LNCAP (cell line): ENCODE measurements around the gene CSTPP1.

Source experiments
- TF ChIP-seq, protein P1 (sequence below): fragments of 450-650 bp; IDR thresholded peaks from 2 replicates; pipeline ENCODE4 v1.5.1; 2017; ENCODE audit warnings: mild to moderate bottlenecking

Gene CSTPP1

DNA sequence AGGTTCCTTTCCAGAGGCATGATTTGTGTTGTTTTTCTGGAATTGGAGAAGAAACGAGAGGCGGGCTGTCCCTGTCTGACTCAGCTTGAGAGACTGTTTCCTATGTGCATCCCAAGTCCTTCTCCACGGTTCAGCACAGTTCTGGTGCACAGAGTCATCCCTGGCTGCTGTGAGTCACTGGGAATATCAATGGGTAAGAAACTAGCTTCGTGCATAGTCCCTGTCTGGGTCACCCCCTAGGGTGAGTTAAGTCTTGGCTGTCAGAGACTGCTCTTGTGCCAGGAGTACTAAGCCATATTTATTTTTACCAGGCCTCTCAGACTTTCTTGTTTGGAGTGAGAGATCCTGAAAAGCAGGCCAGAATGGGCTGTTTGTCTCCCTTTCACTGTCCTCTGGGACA lies 15.8 kb upstream of the CSTPP1 start:
- TF ChIP-seq, protein P1, sequence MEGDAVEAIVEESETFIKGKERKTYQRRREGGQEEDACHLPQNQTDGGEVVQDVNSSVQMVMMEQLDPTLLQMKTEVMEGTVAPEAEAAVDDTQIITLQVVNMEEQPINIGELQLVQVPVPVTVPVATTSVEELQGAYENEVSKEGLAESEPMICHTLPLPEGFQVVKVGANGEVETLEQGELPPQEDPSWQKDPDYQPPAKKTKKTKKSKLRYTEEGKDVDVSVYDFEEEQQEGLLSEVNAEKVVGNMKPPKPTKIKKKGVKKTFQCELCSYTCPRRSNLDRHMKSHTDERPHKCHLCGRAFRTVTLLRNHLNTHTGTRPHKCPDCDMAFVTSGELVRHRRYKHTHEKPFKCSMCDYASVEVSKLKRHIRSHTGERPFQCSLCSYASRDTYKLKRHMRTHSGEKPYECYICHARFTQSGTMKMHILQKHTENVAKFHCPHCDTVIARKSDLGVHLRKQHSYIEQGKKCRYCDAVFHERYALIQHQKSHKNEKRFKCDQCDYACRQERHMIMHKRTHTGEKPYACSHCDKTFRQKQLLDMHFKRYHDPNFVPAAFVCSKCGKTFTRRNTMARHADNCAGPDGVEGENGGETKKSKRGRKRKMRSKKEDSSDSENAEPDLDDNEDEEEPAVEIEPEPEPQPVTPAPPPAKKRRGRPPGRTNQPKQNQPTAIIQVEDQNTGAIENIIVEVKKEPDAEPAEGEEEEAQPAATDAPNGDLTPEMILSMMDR = no peak

DNA sequence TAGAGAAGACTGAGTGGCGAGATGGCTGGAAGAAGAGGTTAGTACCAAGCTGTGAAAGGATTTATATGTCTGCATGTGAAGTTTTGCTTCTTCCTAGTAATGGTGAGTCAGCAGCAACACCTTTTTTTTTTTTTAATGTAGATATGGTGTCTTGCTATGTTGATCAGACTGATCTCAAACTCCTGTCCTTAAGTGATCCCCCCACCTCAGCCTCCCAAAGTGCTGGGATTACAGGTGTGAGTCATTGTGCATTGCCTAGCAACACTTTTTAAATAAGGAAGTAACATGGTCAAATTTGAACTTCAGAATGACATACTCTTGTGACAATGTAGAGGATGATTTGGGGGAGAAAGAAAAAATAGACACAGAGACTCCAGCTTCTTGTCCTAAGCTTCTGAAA lies 6.5 kb upstream of the CSTPP1 start:
- TF ChIP-seq, protein P1 = no peak

DNA sequence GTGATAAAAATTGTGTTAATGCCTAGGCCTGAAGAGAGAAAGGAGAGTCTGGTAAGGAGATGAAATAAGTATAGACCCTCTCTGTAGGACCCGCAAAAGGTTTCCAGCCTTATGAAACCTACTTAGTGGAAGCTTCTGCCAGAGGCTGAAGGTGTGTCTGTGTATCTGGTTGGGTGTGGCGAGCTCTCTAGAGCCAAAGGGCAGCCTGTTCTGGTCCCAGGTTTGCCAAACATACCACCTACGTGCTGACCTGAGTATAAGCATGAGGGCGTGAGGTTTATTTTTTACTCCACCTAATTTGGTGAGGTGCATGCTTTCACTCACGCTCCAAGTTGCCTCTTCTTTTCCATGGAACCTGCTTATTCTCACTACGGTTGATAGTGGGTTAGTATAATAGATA lies 5.6 kb downstream of the CSTPP1 start:
- TF ChIP-seq, protein P1 = no peak

DNA sequence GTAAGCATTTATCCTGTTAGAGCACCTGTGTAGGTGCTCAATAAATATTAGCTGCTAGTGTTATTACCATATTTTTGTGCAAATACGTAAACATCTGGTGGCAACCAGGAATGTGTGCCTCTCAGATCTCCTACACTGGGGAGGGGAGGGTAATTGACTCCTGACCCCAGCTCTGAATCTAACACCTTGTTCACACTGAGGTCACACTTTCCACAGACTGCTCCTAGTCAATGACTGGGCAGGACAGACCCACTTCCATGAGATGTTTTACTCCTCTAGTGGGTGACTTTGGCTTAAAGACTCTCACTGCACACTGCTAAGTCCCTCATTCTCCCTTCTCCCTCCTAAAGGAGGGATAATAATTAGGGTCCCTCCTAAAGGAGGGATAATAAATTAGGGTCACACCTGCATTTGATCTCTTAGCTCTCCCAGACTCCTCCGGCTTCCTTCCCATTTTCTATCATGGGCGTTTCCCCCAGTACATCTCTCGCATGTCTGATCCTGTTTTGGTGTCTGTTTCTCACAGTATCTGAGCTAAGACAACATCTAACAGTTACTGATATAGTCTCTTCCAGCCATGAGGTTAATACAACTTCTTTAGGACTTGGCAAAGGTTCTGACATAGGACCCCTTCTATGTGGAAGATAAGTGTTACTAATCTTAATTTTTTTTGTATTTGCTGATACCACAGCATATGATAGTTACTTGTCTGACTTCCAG lies 8.0 kb downstream of the CSTPP1 start:
- TF ChIP-seq, protein P1 = no peak

DNA sequence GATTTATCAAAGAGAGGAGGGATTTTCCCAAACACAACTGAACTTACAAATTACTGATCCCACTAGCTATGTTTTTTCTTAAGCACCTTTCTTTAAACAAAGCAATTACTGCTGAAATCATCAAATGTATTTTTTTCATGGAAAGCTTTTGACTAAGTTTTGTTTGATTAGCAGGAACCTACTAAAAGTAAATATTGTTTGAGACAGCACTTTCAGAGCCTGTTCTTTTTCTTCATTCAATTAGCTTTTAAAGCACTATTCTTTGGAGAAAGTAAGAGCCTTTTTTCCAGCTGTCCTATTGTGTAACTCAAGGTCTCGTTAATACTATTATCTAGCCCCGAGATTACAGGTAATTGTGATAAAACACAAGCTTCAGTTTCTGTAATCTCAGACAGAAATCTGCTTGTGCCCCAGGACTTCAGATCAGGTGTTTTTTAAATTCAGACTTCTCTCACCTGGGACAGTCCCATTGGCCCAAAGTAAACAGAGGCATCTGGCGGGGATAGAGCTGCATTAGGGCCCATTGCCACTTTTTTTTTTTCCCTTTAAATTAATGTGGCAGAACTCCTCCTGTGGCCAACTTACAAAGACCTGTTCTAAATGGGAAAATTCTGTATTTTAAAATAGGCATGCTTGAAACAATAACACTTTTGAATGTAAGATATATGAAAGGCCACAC lies 11.0 kb downstream of the CSTPP1 start:
- TF ChIP-seq, protein P1 = no peak

DNA sequence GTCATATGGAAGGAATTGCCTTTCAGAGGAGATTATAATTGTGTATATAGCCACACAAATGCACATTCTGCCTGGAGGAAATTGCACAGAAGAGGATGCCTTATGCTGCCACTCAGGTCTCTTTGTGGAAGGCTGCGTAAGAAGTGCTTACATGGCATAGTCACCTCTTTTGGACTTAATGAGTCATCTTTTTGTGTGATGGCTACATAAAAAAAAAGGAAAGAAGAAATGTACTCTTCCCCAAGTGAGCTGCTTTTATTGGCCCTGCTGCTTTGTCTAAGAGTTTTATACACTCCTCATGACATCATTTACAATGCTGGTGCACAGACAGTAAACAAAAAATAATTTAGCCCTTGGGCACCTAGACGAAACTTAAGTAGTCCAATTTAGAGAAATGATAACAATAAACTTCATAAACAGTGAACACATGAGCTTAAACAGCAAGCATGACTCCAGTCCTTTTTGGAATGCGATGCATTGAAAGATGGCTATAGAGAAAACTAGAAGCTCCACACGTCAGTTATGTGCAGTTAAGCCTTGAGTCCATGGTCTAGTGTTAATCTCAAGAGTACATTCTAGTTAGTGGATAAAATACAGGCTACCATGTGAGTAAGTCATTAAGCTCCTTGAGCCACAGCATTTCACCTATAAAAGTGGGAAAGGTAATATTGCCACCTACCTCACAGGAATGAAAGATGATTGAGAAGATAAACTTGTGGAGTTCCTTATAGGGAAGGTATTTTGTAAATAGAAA lies 12.0 kb downstream of the CSTPP1 start:
- TF ChIP-seq, protein P1 = no peak

DNA sequence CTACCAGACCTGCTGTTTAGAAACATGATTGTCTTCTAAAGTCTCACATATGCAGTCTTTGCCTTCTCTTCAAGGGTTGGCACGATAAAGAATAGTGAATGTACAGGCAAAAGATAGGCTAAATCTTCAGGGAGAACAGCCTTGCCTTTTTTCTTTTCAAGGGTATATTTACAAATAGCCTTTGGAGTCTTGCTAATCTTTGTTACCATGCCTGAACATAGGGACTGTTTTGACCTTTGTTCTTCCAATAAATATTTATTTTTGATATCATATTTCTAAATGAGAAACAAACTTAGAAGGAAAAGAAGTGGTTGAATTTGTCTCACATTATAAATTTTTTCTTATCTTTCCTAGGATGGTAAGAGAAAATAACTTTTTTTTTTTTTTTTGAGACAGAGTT lies 12.7 kb downstream of the CSTPP1 start:
- TF ChIP-seq, protein P1 = no peak
